HepG2 (cell line): ENCODE results near the gene GNPDA1. TPM values are rescaled to one million over a fixed set of nuclear protein-coding genes. Genes with fewer than 3 reads are reported as not detected.

ENCODE experiments used
- ATAC-seq: fragments of 200-7000 bp; cut with Tn5 transposase; 3 replicates; pipeline ENCODE4 v1.9.1; 2020; ENCODE audit warnings: mild to moderate bottlenecking, moderate library complexity
- BruUV-seq: library from RNA; stranded (reverse); fragments of 400-500 nt; replicated peaks from 2 replicates; lab custom pipeline; 2021; lab: Mats Ljungman, UMichigan
- CTCF ChIA-PET: fragments of 300-600 bp; formaldehyde crosslinking; extraction: SDS; loops from one replicate; lab custom pipeline; 2021; ENCODE audit warnings: low total read pairs, inconsistent platforms, low intra/inter-chr PET ratio; lab: Yijun Ruan, JAX
- POLR2A ChIA-PET: fragments of 350-600 bp; sonication (Branson Sonifier 250); formaldehyde crosslinking; loops from one replicate; lab custom pipeline; 2020; ENCODE audit warnings: antibody characterized with exemption, inconsistent platforms; lab: Yijun Ruan, JAX
- DNase-seq: peaks from one replicate; pipeline ENCODE4 v3.0.0-alpha.2; 2015; ENCODE audit warnings: low spot score
- FAIRE-seq: peaks from 3 replicates; lab custom pipeline; 2011; peaks lifted over from hg19 to GRCh38; lab: Jason Lieb, UNC
- H2AFZ ChIP-seq: one replicate; pipeline ENCODE4 v1.6.1; 2011; ENCODE audit warnings: low read length, inconsistent platforms
- H3K27ac ChIP-seq: fragments of 300-600 bp; 3 replicates; pipeline ENCODE4 v1.8.0; 2011; ENCODE audit warnings: mixed run types, mild to moderate bottlenecking, mixed read lengths, low read length, inconsistent platforms; ENCODE audit not compliant: insufficient read depth; ENCODE audit errors: extremely low read length
- H3K27me3 ChIP-seq, 2 experiments: fragments of 200-600 bp in 1 of 2; 2 replicates in 1 of 2; 3 replicates in 1 of 2; pipeline versions ENCODE4 v1.6.0 to v1.8.0; 2011; ENCODE audit warnings: low read length in 2 of 2, mild to moderate bottlenecking in 2 of 2, moderate library complexity in 2 of 2, inconsistent platforms in 1 of 2; ENCODE audit not compliant: insufficient read depth in 2 of 2, control insufficient read depth in 1 of 2
- H3K36me3 ChIP-seq, 2 experiments: fragments of 200-600 bp in 1 of 2; replicated peaks in 1 of 2; 2 replicates in 1 of 2; 3 replicates in 1 of 2; pipeline versions ENCODE4 v1.5.1 to v1.8.0; 2011; ENCODE audit warnings: low read length in 2 of 2, inconsistent platforms in 1 of 2; ENCODE audit not compliant: insufficient read depth in 2 of 2, control insufficient read depth in 1 of 2
- H3K4me1 ChIP-seq: 2 replicates; pipeline ENCODE4 v1.5.1; 2012; ENCODE audit warnings: low read length, inconsistent platforms; ENCODE audit not compliant: insufficient read depth
- H3K4me2 ChIP-seq: 2 replicates; pipeline ENCODE4 v1.6.0; 2011; ENCODE audit warnings: low read depth, low read length, inconsistent platforms
- H3K4me3 ChIP-seq, 3 experiments: fragments of 200-600 bp in 1 of 3; sonication (generic), shearing (Covaris generic) in 1 of 3; replicated peaks in 1 of 3; 2 replicates each; pipeline ENCODE4 v1.5.1; 2011 to 2016; ENCODE audit warnings: low read length in 3 of 3, inconsistent platforms in 2 of 3, low read depth in 2 of 3, mild to moderate bottlenecking in 2 of 3, control low read depth in 1 of 3, mixed read lengths in 1 of 3; ENCODE audit not compliant: insufficient read depth in 1 of 3
- H3K79me2 ChIP-seq: one replicate; pipeline ENCODE4 v1.6.1; 2011; ENCODE audit warnings: low read length, inconsistent platforms; ENCODE audit not compliant: insufficient read depth
- H3K9ac ChIP-seq: 2 replicates; pipeline ENCODE4 v1.6.0; 2011; ENCODE audit warnings: mild to moderate bottlenecking, low read depth, low read length, inconsistent platforms; ENCODE audit not compliant: insufficient read depth
- H3K9me3 ChIP-seq: 2 replicates; pipeline ENCODE4 v1.5.1; 2012; ENCODE audit warnings: mild to moderate bottlenecking, low read length
- H4K20me1 ChIP-seq: 2 replicates; pipeline ENCODE4 v1.6.0; 2011; ENCODE audit warnings: inconsistent platforms, mild to moderate bottlenecking, low read length, moderate library complexity; ENCODE audit not compliant: insufficient read depth
- CEBPB ChIP-seq: IDR thresholded peaks from 2 replicates; pipeline ENCODE4 v1.6.1; 2011; ENCODE audit warnings: low read depth, low read length, improper control_type of control experiment, borderline replicate concordance
- CEBPG ChIP-seq: IDR thresholded peaks from 2 replicates; pipeline ENCODE4 v1.6.1; 2016
- FOXK2 ChIP-seq: fragments of 450-650 bp; IDR thresholded peaks from 2 replicates; pipeline ENCODE4 v1.6.1; 2016
- HDAC2 ChIP-seq: sonication (generic); formaldehyde crosslinking; IDR thresholded peaks from 2 replicates; pipeline ENCODE4 v1.4.0; 2020; ENCODE audit warnings: missing genetic modification reagents
- HNF4A ChIP-seq: sonication (generic); formaldehyde crosslinking; IDR thresholded peaks from 2 replicates; pipeline ENCODE4 v1.4.0; 2020; ENCODE audit warnings: missing genetic modification reagents
- KLF12 ChIP-seq: sonication (generic); formaldehyde crosslinking; IDR thresholded peaks from 2 replicates; pipeline ENCODE4 v1.4.0; 2020; ENCODE audit warnings: missing genetic modification reagents, borderline replicate concordance
- KLF15 ChIP-seq: sonication (generic); formaldehyde crosslinking; IDR thresholded peaks from 2 replicates; pipeline ENCODE4 v1.8.1; 2023; ENCODE audit warnings: borderline replicate concordance, mild to moderate bottlenecking, inconsistent platforms, missing genetic modification reagents, mixed read lengths
- MAFF ChIP-seq: IDR thresholded peaks from 2 replicates; pipeline ENCODE4 v1.6.1; 2011; ENCODE audit warnings: low read depth, low read length, improper control_type of control experiment
- MAFK ChIP-seq, 2 experiments: IDR thresholded peaks in 1 of 2; conservative IDR thresholded peaks in 1 of 2; 2 replicates each; pipeline ENCODE4 v1.6.1; 2011; ENCODE audit warnings: improper control_type of control experiment in 2 of 2, low read length in 2 of 2
- ZBTB37 ChIP-seq: sonication (generic); formaldehyde crosslinking; IDR thresholded peaks from 2 replicates; pipeline ENCODE4 v1.4.0; 2020; ENCODE audit warnings: mild to moderate bottlenecking, missing genetic modification reagents
- ZMYM4 ChIP-seq: sonication (generic); formaldehyde crosslinking; IDR thresholded peaks from 2 replicates; pipeline ENCODE4 v1.8.1; 2023; ENCODE audit warnings: mild to moderate bottlenecking, missing genetic modification reagents
- ZNF629 ChIP-seq: sonication (generic); formaldehyde crosslinking; conservative IDR thresholded peaks from 2 replicates; pipeline ENCODE4 v1.5.0; 2020; ENCODE audit warnings: missing genetic modification reagents
- ZNF687 ChIP-seq: sonication (generic); formaldehyde crosslinking; IDR thresholded peaks from 2 replicates; pipeline ENCODE4 v1.5.1; 2020; ENCODE audit warnings: mild to moderate bottlenecking, missing genetic modification reagents, moderate library complexity
- WGBS: methylation state at CpG from one replicate; pipeline ENCODE4 v1.1.6; 2017; ENCODE audit warnings: low lambda C conversion rate; 5-methylcytosine and 5-hydroxymethylcytosine counted together
- in situ Hi-C: cut with HindIII; loops from 2 replicates; pipeline ENCODE4 v1.10.0; 2017; ENCODE audit warnings: low pct_unique_long_range_greater_than_20kb; ENCODE audit not compliant: extremely low pct_ligation_motif_present
- intact Hi-C: fragments of 100-400 bp; cut with micrococcal nuclease; formaldehyde crosslinking; loops from one replicate; pipeline ENCODE4 v1.10.0; 2022; ENCODE audit not compliant: unreplicated experiment
- polyA plus RNA-seq, 8 experiments: library from polyadenylated mRNA; depleted of rRNA in 3 of 8; stranded (reverse) in 7 of 8; unstranded in 1 of 8; fragments of >200 nt; fragmentation: Illumina TruSeq in 4 of 8; extraction: Trizol in 4 of 8; gene quantifications; 2 replicates each; pipeline versions ENCODE4 v1.2.1 to v1.2.3, GENCODE V29; 2011 to 2016; ENCODE audit warnings: low read depth in 4 of 8, missing spikeins in 1 of 8, mixed read lengths in 1 of 8; ENCODE audit not compliant: insufficient read depth in 1 of 8
- total RNA-seq, 5 experiments: library from RNA; depleted of rRNA; stranded (reverse); fragments of >200 nt; fragmentation: Illumina TruSeq; extraction: Trizol; gene quantifications; 2 replicates each; pipeline ENCODE4 v1.2.3, GENCODE V29; 2016; ENCODE audit warnings: low read depth in 1 of 5

Gene GNPDA1
- total and polyA plus RNA-seq, 2 of the 13 experiments (the other 11 are each of a cell fraction or from before 2014, with no cell fraction given), result 6.0 to 54.1 TPM

- ChIA-PET CTCF (no interaction called here), POLR2A (interaction anchor here (0.9 to 1.2 kb wide), 3 partner anchors 9 to 110 kb away, joined by 3 to 4 read pairs (median 3); partner anchors contain the start of gene RNF14)
- H3K9ac ChIP-seq, result no peak overlapping the region
- no peaks in the 10 kb centered on the region for H3K9me3 ChIP-seq
- H3K27ac ChIP-seq, result no peak overlapping the region
- in situ Hi-C loops, result no loop called here
- peak; percentile 48 for TF ChIP-seq MAFF
- TF ChIP-seq HDAC2 (CRISPR knock-in tag), result no peak
- TF ChIP-seq MAFK (conservative IDR thresholded peaks at IDR 0.05 in 1 of 2, IDR thresholded peaks at IDR 0.05 in 1 of 2; ENCODE audit: low read length in 2 of 2), result peak; percentile 36 to 74; a peak in 3 of 4 replicates
- TF ChIP-seq KLF15 (CRISPR knock-in tag), result no peak
- H3K4me1 ChIP-seq, result peaks cover 11% of the 10 kb centered on the region
- peaks cover 10 to 38% of the 10 kb centered on the region in 2 experiments for H3K36me3 ChIP-seq
- H2AFZ ChIP-seq, result no peak overlapping the region
- H3K79me2 ChIP-seq, result no peaks in the 10 kb centered on the region
- 66% methylated on average over 1 of the region's 1 CpG for WGBS
- H3K27me3 ChIP-seq, result no peaks in the 10 kb centered on the region
- no peak overlapping the region for H3K4me3 ChIP-seq
- DNase-seq (no peak), FAIRE-seq (no peak), ATAC-seq (no peak)
- intact Hi-C loops, result no loop called here
- no peaks in the 10 kb centered on the region for H4K20me1 ChIP-seq
- H3K4me2 ChIP-seq, result no peak overlapping the region
- no TSS peak for BruUV-seq
Measured at GRCh38 chr5:142000173-142000572, 12.7 kb downstream of the GNPDA1 start.

- FAIRE-seq, result peak; percentile 8
- in situ Hi-C loops, result loop anchor here (25.0 kb wide), 1 partner anchor 565 kb away; no protein-coding TSS in a partner anchor
- H2AFZ ChIP-seq, result no peak overlapping the region
- no peak overlapping the region for H3K4me3 ChIP-seq
- intact Hi-C loops, result no loop called here
- no peaks in the 10 kb centered on the region for H4K20me1 ChIP-seq
- peaks cover 3 to 14% of the 10 kb centered on the region in 2 experiments; a peak in 3 of 5 replicates for H3K36me3 ChIP-seq
- H3K9me3 ChIP-seq, result no peaks in the 10 kb centered on the region
- peaks cover 11% of the 10 kb centered on the region for H3K4me1 ChIP-seq
- no peak for DNase-seq
- WGBS, result 60% methylated on average over 6 of the region's 6 CpGs
- no TSS peak for BruUV-seq
- no peaks in the 10 kb centered on the region for H3K27me3 ChIP-seq
- H3K4me2 ChIP-seq, result no peak overlapping the region
- peak; percentile 26; the same call in 1 of the 3 replicates for ATAC-seq
- ChIA-PET CTCF (no interaction called here), POLR2A (interaction anchor here (1.9 kb wide), 1 partner anchor 15 kb away, joined by 10 read pairs; the partner anchor contains the start of gene GNPDA1)
- H3K27ac ChIP-seq, result no peak overlapping the region
- no peaks in the 10 kb centered on the region for H3K79me2 ChIP-seq
- no peak overlapping the region for H3K9ac ChIP-seq
- TF ChIP-seq ZNF687 (CRISPR knock-in tag) (no peak), CEBPB (peak; percentile 41; the same call in 1 of the 2 replicates), ZBTB37 (CRISPR knock-in tag) (no peak), KLF12 (CRISPR knock-in tag) (no peak), HNF4A (CRISPR knock-in tag) (peak; percentile 50), CEBPG (CRISPR knock-in tag) (peak; percentile 77), FOXK2 (no peak), ZNF629 (CRISPR knock-in tag) (peak; percentile 74), ZMYM4 (CRISPR knock-in tag) (0 out of 2 replicates have a peak, but pooled peaks have one; percentile 15)
Measured at GRCh38 chr5:141997358-141997960, 15.4 kb downstream of the GNPDA1 start.
